Transverse colon (tissue), 4 donors: ENCODE measurements around the gene XXYLT1. TPM values are rescaled to one million over a fixed set of nuclear protein-coding genes. Genes with fewer than 3 reads are reported as not detected.
A peak's percentile ranks its signal among the peaks of the same experiment; 100 is the strongest.
"Not testable (repeated sequence)": the region's sequence is repeated elsewhere in the genome, so short reads cannot be mapped to it uniquely, and the experiment has no call there.

Experiments
- DNase-seq: peaks from one replicate; pipeline ENCODE4 v3.0.0-alpha.2; 2019
- H3K27ac ChIP-seq, 4 donors: fragments of 200-600 bp; sonication (generic); 2 replicates each; pipeline ENCODE4 v1.5.1; 2016 to 2018; ENCODE audit warnings: inconsistent platforms in 4 of 4
- H3K27me3 ChIP-seq: fragments of 200-600 bp; sonication (generic); 2 replicates; pipeline ENCODE4 v1.5.1; 2017; ENCODE audit warnings: inconsistent platforms
- H3K36me3 ChIP-seq, 4 donors: fragments of 200-600 bp; sonication (generic); 2 replicates each; pipeline ENCODE4 v1.5.1; 2017 to 2019; ENCODE audit warnings: inconsistent platforms in 4 of 4
- H3K4me1 ChIP-seq, 4 donors: fragments of 200-600 bp; sonication (generic); 2 replicates each; pipeline ENCODE4 v1.5.1; 2017 to 2020; ENCODE audit warnings: inconsistent platforms in 4 of 4
- H3K4me3 ChIP-seq, 4 donors: fragments of 200-600 bp; sonication (generic); 1 replicate in 1 of 4; 2 replicates in 3 of 4; pipeline versions ENCODE4 v1.5.1 to v1.6.1; 2017 to 2019; ENCODE audit warnings: inconsistent platforms in 4 of 4
- H3K9me3 ChIP-seq, 2 donors: fragments of 200-600 bp; sonication (generic); 2 replicates each; pipeline ENCODE4 v1.5.1; 2017 to 2019; ENCODE audit warnings: inconsistent platforms in 2 of 2
- CTCF ChIP-seq, 5 experiments: fragments of 200-600 bp in 3 of 5; fragments of 450-650 bp in 2 of 5; sonication (generic) in 3 of 5; IDR thresholded peaks; 1 replicate in 2 of 5; 2 replicates in 3 of 5; pipeline ENCODE4 v1.5.1; 2016 to 2017; ENCODE audit warnings: antibody characterized with exemption in 5 of 5, inconsistent platforms in 3 of 5, mild to moderate bottlenecking in 2 of 5, moderate library complexity in 1 of 5
- EP300 ChIP-seq: sonication (generic); formaldehyde crosslinking; IDR thresholded peaks from one replicate; pipeline ENCODE4 v1.6.1; 2017; ENCODE audit warnings: antibody characterized with exemption, low read depth
- POLR2A ChIP-seq: fragments of 450-650 bp; IDR thresholded peaks from one replicate; pipeline ENCODE4 v1.6.1; 2016; ENCODE audit warnings: antibody characterized with exemption, mild to moderate bottlenecking, moderate library complexity
- POLR2AphosphoS5 ChIP-seq, 3 donors: sonication (generic); formaldehyde crosslinking; IDR thresholded peaks; one replicate each; pipeline ENCODE4 v1.6.1; 2016; ENCODE audit warnings: antibody characterized with exemption in 3 of 3
- WGBS, 2 donors: methylation state at CpG; one replicate each; pipeline ENCODE4 v1.1.5; 2018; ENCODE audit warnings: low coverage in 1 of 2; 5-methylcytosine and 5-hydroxymethylcytosine counted together
- in situ Hi-C, 4 donors: fragments of 200-750 bp; cut with MboI; loops; one replicate each; pipeline versions ENCODE4 v1.15.0 to v1.15.1; 2017; ENCODE audit warnings: low sequenced_read_pairs in 3 of 4, low pct_ligation_motif_present in 1 of 4, low pct_unique_long_range_greater_than_20kb in 1 of 4
- intact Hi-C: fragments of 100-400 bp; cut with DNase I; formaldehyde crosslinking; loops from one replicate; pipeline ENCODE4 v1.15.1; 2023; ENCODE audit warnings: low total_unique reads
- total RNA-seq, 4 donors: library from RNA; depleted of rRNA; stranded (reverse); fragments of >200 nt; gene quantifications; one replicate each; pipeline ENCODE4 v1.1.0, GENCODE V29; 2016

XXYLT1 gene
- total RNA-seq, 4 donors from 2014 or later = 3.0 to 10.0 (median 5.9) TPM

- Histone ChIP-seq H3K9me3 (no peaks in the 10 kb centered on the region), H3K4me3 (no peak overlapping the region), H3K36me3 (no peaks in the 10 kb centered on the region), H3K27ac (no peak overlapping the region), H3K27me3 (no peaks in the 10 kb centered on the region), H3K4me1 (peaks cover 0 to 9% (median 4%) of the 10 kb centered on the region in 4 donors)
- TF ChIP-seq EP300 = no peak
- TF ChIP-seq POLR2A = no peak
- TF ChIP-seq CTCF (IDR thresholded peaks at IDR 0.05) = no peak
- no peak for TF ChIP-seq POLR2AphosphoS5 (IDR thresholded peaks at IDR 0.05)
- 76 to 89% methylated on average over 6 to 10 of the region's 10 CpGs for WGBS, 2 donors
- no peak for DNase-seq
- in situ Hi-C loops (loop anchor here in 3 of 4 donors (10.0 kb wide), 1 partner anchor 424 kb away; the partner anchor contains the start of gene FAM43A (in 3 of the 3)), intact Hi-C loops (loop anchor here (5.0 kb wide), 1 partner anchor 153 kb away; no protein-coding TSS in a partner anchor)
Measured at GRCh38 chr3:195109098-195109657, 161.8 kb downstream of the XXYLT1 start.

- no peak for DNase-seq
- in situ Hi-C loops = loop anchor here in 3 of 4 donors (10.0 kb wide), 1 partner anchor 423 kb away; the partner anchor contains the start of gene FAM43A (in 3 of the 3)
- no peak overlapping the region for H3K4me3 ChIP-seq
- intact Hi-C loops = loop anchor here (2.0 to 5.0 kb wide), 2 partner anchors 155 to 425 kb away; no protein-coding TSS in a partner anchor
- H3K27ac ChIP-seq = no peak overlapping the region
- peaks cover 0 to 21% (median 9%) of the 10 kb centered on the region in 4 donors for H3K4me1 ChIP-seq
- WGBS, 2 donors = 84% methylated on average over 8 of the region's 8 CpGs; no CpG with 5 or more reads in 1 of the 2 donors
- no peaks in the 10 kb centered on the region for H3K27me3 ChIP-seq
- no peaks in the 10 kb centered on the region for H3K36me3 ChIP-seq
- H3K9me3 ChIP-seq = no peaks in the 10 kb centered on the region
- TF ChIP-seq EP300 (no peak), POLR2AphosphoS5 (IDR thresholded peaks at IDR 0.05) (no peak), POLR2A (no peak), CTCF (IDR thresholded peaks at IDR 0.05) (no peak)
Measured at GRCh38 chr3:195107593-195107992, 163.4 kb downstream of the XXYLT1 start.

- not testable (repeated sequence) for H3K27me3 ChIP-seq, H3K9me3 ChIP-seq, H3K4me3 ChIP-seq, DNase-seq, H3K36me3 ChIP-seq, H3K27ac ChIP-seq
- intact Hi-C loops (loop anchor here (2.0 to 5.0 kb wide), 2 partner anchors 155 to 424 kb away; no protein-coding TSS in a partner anchor), in situ Hi-C loops (loop anchor here in 3 of 4 donors (10.0 kb wide), 1 partner anchor 422 kb away; the partner anchor contains the start of gene FAM43A (in 3 of the 3))
- H3K4me1 ChIP-seq = peaks cover 0 to 26% (median 9%) of the 10 kb centered on the region in 4 donors
- 84% methylated on average over 17 of the region's 17 CpGs; no CpG with 5 or more reads in 1 of the 2 donors for WGBS, 2 donors
Measured at GRCh38 chr3:195107031-195107430, 163.9 kb downstream of the XXYLT1 start.

- Histone ChIP-seq H3K9me3 (no peaks in the 10 kb centered on the region), H3K4me1 (peaks cover 0 to 28% (median 9%) of the 10 kb centered on the region in 4 donors), H3K36me3 (no peaks in the 10 kb centered on the region), H3K4me3 (peak overlapping the region in 1 of 4 donors; percentile 29), H3K27ac (no peak overlapping the region), H3K27me3 (no peaks in the 10 kb centered on the region)
- in situ Hi-C loops = loop anchor here in 3 of 4 donors (10.0 kb wide), 1 partner anchor 422 kb away; the partner anchor contains the start of gene FAM43A (in 3 of the 3)
- DNase-seq = peak; percentile 65
- WGBS, 2 donors = 8 to 12% methylated on average over 3 to 15 of the region's 29 CpGs
- TF ChIP-seq EP300 (no peak), CTCF (IDR thresholded peaks at IDR 0.05) (peak; percentile 97 to 100 (median 100))
- intact Hi-C loops = loop anchor here (1.0 to 5.0 kb wide), 3 partner anchors 40 to 424 kb away; no protein-coding TSS in a partner anchor
Measured at GRCh38 chr3:195106418-195106906, 164.5 kb downstream of the XXYLT1 start.
